Gastrocnemius medialis (tissue), 4 donors: ENCODE measurements around the gene LMBRD2.

Experiments
- POLR2A ChIP-seq, 2 donors: fragments of 450-650 bp; IDR thresholded peaks; one replicate each; pipeline ENCODE4 v1.6.1; 2017; ENCODE audit warnings: antibody characterized with exemption in 2 of 2, mild to moderate bottlenecking in 2 of 2, moderate library complexity in 2 of 2
- TF ChIP-seq, protein P1 (sequence below), 5 experiments: fragments of 450-650 bp in 3 of 5; fragments of 200-600 bp in 2 of 5; sonication (generic) in 2 of 5; IDR thresholded peaks in 4 of 5; conservative IDR thresholded peaks in 1 of 5; 1 replicate in 4 of 5; 2 replicates in 1 of 5; pipeline ENCODE4 v1.5.1; 2016 to 2019; ENCODE audit warnings: antibody characterized with exemption in 5 of 5, mild to moderate bottlenecking in 3 of 5, moderate library complexity in 3 of 5

DNA sequence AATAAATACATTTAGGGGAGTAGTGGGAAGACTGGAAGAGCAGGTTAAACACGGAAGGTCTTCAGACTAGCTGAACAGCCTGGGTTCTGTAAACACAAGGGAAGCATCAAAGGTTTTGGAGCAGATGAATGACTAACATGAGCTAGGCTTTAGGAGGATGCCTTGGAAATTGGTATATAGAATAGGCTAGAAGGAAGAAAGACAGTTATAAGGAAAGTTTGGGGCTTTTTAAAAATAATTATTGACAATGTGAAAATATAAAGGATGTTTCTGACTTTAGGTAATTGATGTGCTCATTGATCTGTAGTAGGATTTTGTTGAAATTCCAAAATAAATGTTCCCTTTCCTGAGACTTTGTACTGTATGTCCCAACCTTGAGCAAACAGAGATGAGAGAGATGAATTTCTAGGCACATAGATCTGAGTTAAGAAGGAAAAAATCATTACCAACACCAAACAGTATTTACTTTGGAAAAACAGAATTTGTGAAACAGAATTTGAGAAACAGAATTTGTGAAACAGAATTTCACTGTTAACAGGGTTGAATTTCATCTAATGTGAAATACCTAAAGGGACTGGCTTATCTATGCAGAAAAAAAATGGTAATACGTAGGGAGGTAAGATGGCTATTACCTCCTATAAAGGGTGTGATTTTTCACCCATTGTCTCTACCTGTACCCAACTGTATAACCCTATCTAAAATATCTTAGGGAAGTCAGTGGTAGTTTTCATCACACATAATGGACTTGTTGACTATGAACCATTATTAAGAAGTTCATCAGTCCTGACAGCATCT is 29.1 kb upstream of the LMBRD2 start:
- TF ChIP-seq, protein P1, sequence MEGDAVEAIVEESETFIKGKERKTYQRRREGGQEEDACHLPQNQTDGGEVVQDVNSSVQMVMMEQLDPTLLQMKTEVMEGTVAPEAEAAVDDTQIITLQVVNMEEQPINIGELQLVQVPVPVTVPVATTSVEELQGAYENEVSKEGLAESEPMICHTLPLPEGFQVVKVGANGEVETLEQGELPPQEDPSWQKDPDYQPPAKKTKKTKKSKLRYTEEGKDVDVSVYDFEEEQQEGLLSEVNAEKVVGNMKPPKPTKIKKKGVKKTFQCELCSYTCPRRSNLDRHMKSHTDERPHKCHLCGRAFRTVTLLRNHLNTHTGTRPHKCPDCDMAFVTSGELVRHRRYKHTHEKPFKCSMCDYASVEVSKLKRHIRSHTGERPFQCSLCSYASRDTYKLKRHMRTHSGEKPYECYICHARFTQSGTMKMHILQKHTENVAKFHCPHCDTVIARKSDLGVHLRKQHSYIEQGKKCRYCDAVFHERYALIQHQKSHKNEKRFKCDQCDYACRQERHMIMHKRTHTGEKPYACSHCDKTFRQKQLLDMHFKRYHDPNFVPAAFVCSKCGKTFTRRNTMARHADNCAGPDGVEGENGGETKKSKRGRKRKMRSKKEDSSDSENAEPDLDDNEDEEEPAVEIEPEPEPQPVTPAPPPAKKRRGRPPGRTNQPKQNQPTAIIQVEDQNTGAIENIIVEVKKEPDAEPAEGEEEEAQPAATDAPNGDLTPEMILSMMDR (IDR thresholded peaks at IDR 0.05 in 4 of 5, conservative IDR thresholded peaks at IDR 0.05 in 1 of 5), result no peak
- TF ChIP-seq POLR2A (IDR thresholded peaks at IDR 0.05), result no peak
